Umbilical cord (tissue), 2 donors: Measurements from ENCODE around the gene KDM5B. TPM values are rescaled to one million over a fixed set of nuclear protein-coding genes. Genes with fewer than 3 reads are reported as not detected.
"Not testable (repeated sequence)": the region's sequence is repeated elsewhere in the genome, so short reads cannot be mapped to it uniquely, and the experiment has no call there.

Experiments
- DNase-seq: peaks from one replicate; pipeline ENCODE4 v3.0.0-alpha.2; 2015; ENCODE audit warnings: low spot score
- total RNA-seq: library from RNA; depleted of rRNA; stranded (reverse); fragments of >200 nt; gene quantifications from one replicate; pipeline ENCODE4 v1.2.3, GENCODE V29; 2014; ENCODE audit warnings: low replicate concordance; ENCODE audit not compliant: insufficient read depth

KDM5B gene
- total RNA-seq, 1 donor from 2014 or later = 186 TPM

- DNase-seq = no peak
Measured at GRCh38 chr1:202812176-202813026, 4.2 kb upstream of the KDM5B start.

GRCh38 chr1:202811296-202812175, 3.3 kb upstream of the KDM5B start:
- DNase-seq = peak; percentile 32

- peak; percentile 98 for DNase-seq
Measured at GRCh38 chr1:202810615-202811295, 2.5 kb upstream of the KDM5B start, which contains the start of gene PCAT6. Gene PCAT6, plus strand, starts transcription at chr1:202810954.

GRCh38 chr1:202810193-202810614, 2.0 kb upstream of the KDM5B start:
- DNase-seq = no peak

- no peak for DNase-seq
Measured at GRCh38 chr1:202809597-202810159, 1.5 kb upstream of the KDM5B start.

GRCh38 chr1:202807451-202807925, 733 bp downstream of the KDM5B start:
- peak; percentile 27 for DNase-seq

GRCh38 chr1:202806845-202807450, 1.3 kb downstream of the KDM5B start:
- DNase-seq = peak; percentile 21

- peak; percentile 10 for DNase-seq
Measured at GRCh38 chr1:202805886-202806844, 2.1 kb downstream of the KDM5B start.

- no peak for DNase-seq
Measured at GRCh38 chr1:202804126-202804525, 4.1 kb downstream of the KDM5B start.

GRCh38 chr1:202802998-202803932, 5.0 kb downstream of the KDM5B start:
- DNase-seq = no peak

GRCh38 chr1:202802034-202802433, 6.2 kb downstream of the KDM5B start:
- DNase-seq = no peak

GRCh38 chr1:202801175-202801574, 7.0 kb downstream of the KDM5B start:
- DNase-seq = no peak

GRCh38 chr1:202800742-202801141, 7.5 kb downstream of the KDM5B start:
- DNase-seq = no peak

GRCh38 chr1:202798792-202799331, 9.4 kb downstream of the KDM5B start:
- no peak for DNase-seq

GRCh38 chr1:202798260-202798659, 10.0 kb downstream of the KDM5B start:
- DNase-seq = no peak

GRCh38 chr1:202796670-202797069, 11.6 kb downstream of the KDM5B start:
- no peak for DNase-seq

GRCh38 chr1:202794931-202795330, 13.3 kb downstream of the KDM5B start:
- not testable (repeated sequence) for DNase-seq

GRCh38 chr1:202794051-202794740, 14.0 kb downstream of the KDM5B start:
- no peak for DNase-seq
